GM19455 (cell line): ENCODE measurements around the gene IER3.

ENCODE experiments used
- ATAC-seq: cut with Tn5 transposase; IDR thresholded peaks from one replicate; pipeline ENCODE4 v1.9.1; 2021; ENCODE audit not compliant: unreplicated experiment

Gene IER3

DNA sequence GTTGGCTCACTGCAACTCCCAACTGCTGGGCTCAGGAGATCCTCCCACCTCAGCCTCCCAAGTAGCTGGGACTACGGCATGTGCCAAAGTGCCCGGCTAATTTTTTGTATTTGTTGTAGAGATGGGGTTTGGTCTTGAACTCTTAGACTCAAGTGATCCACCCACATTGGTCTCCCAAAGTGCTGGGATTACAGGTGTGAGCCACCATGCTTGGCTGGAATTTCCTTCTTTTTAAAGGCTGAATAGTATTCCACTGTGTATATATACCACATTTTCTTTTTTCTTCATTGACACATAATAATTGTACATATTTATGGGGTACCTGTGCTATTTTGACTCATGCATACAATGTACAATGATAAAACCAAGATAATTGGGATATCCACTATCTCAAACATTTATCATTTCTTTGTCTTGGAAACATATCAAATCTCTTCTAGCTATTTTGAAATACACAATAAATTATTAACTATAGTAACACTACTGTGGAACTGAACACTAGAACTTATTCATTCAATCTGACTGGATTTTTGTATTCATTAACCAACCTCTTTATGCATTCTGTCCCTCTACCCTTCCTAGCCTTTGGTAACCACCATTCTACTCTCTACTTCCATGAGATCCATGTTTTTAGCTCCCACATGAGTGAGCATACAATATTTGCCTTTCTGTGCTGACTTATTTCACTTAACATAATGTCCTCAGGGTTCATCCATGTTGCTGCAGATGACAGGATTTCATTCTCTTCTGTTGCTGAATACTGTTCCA lies 35.1 kb downstream of the IER3 start:
- no peak for ATAC-seq

DNA sequence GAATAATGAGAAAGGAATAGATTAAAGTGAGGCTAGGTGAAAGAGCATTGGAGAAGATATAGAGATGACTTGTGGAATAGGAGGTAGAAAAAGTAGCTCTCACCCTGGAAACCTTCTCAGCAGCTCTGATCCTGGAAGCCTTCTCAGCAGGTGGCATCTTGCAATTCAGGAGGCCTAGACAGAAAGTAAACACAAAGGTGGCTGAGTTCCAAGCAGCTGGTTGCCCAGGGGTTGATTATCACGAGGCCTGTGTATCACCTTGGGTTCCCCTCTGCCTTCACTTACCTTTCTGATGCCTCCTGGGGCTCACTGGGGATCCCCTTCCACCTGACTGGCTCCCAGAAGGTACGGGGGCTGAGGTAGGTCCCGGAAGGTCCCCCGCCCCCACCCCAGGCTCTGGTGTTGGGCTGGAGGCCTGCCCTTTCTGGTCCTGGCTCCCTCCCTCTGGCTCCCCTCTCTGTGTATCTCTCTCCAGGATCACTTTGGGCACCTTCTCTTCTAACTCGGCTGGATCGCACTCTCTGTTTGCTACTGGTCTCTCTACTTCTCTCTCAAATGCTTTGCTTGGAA lies 37.0 kb downstream of the IER3 start:
- no peak for ATAC-seq

DNA sequence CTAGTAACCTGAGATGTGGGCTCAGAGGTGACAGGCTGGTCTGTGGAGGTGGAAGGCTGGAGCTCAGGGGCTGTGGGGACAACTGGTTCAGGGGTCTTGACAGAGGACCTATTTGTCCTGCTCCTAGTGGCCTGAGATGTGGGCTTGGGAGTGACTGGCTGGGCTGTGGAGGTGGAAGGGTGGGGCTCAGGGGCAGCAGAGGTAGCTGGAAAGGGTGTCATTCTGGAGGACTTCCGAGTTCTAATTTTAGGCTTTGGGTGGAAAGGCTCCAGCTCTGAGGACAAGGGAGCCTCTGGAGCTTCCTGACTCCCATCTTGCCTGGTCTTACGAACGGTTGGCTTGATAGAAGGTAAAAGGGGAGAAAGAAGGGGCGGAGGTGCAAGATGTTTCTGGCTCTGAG lies 38.7 kb downstream of the IER3 start:
- ATAC-seq: no peak

DNA sequence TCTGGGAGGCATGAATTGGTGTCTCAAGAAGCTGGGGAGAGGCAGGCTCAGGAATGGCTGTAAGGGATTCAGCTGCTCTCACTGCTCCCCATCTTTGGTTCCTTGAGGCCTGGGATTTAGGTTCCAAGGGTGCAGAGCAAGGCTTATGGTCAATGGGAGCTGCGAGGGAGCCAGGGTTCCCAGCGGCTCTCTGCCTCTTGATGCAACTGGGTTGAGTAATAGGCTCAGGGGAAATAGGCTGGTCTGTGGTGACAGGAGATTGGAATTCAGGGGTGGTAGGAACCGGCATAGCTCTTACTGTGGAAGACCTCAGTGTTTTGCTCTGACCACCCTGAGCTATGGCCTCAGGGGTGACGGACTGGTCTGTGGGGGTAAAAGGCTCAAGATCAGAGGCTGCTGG lies 40.5 kb downstream of the IER3 start:
- ATAC-seq: no peak

DNA sequence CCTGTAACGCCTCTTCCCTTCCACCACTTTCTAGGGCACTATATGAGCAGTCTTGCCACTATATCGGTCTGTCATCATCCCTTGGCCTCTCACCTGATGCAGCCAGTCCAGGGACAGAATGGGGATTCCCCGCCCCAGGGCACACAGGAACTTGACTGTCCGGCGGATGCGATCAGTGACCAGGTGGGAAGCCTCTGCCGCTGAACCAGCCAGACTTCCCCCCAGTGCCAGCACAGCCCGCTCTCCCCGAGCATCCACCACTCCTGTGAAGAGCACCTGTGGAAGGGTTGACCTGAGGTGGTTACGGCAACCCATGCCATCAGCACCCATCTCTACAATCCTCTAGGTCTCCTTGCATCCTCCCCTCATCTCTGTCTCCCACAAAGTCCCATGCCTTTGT lies 41.3 kb downstream of the IER3 start:
- ATAC-seq: no peak

DNA sequence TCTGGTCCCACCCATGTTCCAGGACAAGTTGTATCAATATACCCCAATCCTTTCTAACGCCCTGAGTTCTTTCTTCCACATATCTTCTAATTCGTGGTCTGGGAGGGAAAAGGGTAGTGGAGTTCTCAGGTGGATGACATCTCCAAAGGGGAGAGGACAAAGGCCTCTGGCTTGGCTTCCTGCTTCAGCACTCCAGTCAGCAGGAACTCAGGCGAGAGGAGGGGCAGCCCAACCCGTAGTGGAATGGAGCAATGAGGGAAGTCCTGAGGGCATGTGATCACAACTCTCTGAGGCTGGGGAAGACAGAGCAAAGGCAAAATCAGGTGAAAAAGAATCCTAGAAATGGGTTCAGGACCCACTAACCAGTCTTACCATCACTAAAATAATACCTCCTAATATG lies 44.0 kb downstream of the IER3 start:
- ATAC-seq: no peak

DNA sequence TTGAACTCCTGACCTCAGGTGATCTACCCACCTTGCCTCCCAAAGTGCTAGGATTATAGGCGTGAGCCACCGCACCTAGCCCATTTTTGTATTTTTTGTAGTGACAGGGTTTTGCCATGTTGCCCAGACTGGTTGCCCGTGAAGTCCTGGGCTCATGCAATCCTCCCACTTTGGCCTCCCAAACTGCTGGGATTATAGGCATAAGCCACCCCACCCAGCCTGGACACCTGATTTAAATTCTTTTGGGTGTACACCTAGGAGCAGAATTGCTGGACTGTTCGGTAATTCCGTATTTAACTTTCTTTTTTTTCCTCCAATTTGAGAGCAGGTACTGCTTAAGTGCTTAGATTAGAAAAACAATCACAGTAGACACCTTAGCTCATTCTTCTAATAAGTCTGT lies 47.9 kb downstream of the IER3 start:
- no peak for ATAC-seq
